GM23338 (cell line): ENCODE results near the gene WDR49. TPM values are rescaled to one million over a fixed set of nuclear protein-coding genes. Genes with fewer than 3 reads are reported as not detected.

Source experiments
- ATAC-seq: fragments of 200-7000 bp; cut with Tn5 transposase; 3 replicates; pipeline ENCODE4 v1.9.1; 2020
- DNase-seq: peaks from one replicate; pipeline ENCODE4 v3.0.0-alpha.2; 2015; ENCODE audit warnings: low spot score
- H2AFZ ChIP-seq: fragments of 200-600 bp; sonication (generic); 2 replicates; pipeline ENCODE4 v1.8.0; 2016; ENCODE audit warnings: antibody characterized with exemption, mild to moderate bottlenecking, moderate library complexity
- H3F3A ChIP-seq: fragments of 200-600 bp; sonication (generic); replicated peaks from 2 replicates; pipeline ENCODE4 v1.8.0; 2017; ENCODE audit warnings: antibody characterized with exemption, mixed run types, low read depth
- H3K27ac ChIP-seq: fragments of 200-600 bp; sonication (generic); 2 replicates; pipeline ENCODE4 v1.6.1; 2016; ENCODE audit warnings: low read depth
- H3K27me3 ChIP-seq: fragments of 200-600 bp; sonication (generic); 2 replicates; pipeline ENCODE4 v1.8.0; 2016; ENCODE audit warnings: mild to moderate bottlenecking, mixed run types, moderate library complexity; ENCODE audit not compliant: insufficient read depth
- H3K36me3 ChIP-seq: fragments of 200-600 bp; sonication (generic); 2 replicates; pipeline ENCODE4 v1.8.0; 2016; ENCODE audit warnings: mild to moderate bottlenecking; ENCODE audit not compliant: insufficient read depth
- H3K4me1 ChIP-seq: fragments of 200-600 bp; sonication (generic); 2 replicates; pipeline ENCODE4 v1.8.0; 2016; ENCODE audit warnings: mild to moderate bottlenecking, moderate library complexity; ENCODE audit not compliant: insufficient read depth
- H3K4me2 ChIP-seq: fragments of 200-600 bp; sonication (generic); 2 replicates; pipeline ENCODE4 v1.7.1; 2017; ENCODE audit warnings: mixed run types
- H3K4me3 ChIP-seq: fragments of 200-600 bp; sonication (generic); 2 replicates; pipeline ENCODE4 v1.6.1; 2016; ENCODE audit warnings: mixed run types
- H3K79me2 ChIP-seq: fragments of 200-600 bp; sonication (generic); replicated peaks from 2 replicates; pipeline ENCODE4 v1.8.0; 2017; ENCODE audit warnings: mild to moderate bottlenecking; ENCODE audit not compliant: insufficient read depth
- H3K9me2 ChIP-seq: fragments of 200-600 bp; sonication (generic); 2 replicates; pipeline ENCODE4 v1.8.0; 2017; ENCODE audit not compliant: insufficient read depth
- H4K20me1 ChIP-seq: fragments of 200-600 bp; sonication (generic); replicated peaks from 2 replicates; pipeline ENCODE4 v1.8.0; 2017; ENCODE audit warnings: mild to moderate bottlenecking; ENCODE audit not compliant: insufficient read depth
- H3K27ac Mint-ChIP-seq: 2 replicates; pipeline ENCODE4 v1.8.0; 2020; ENCODE audit warnings: inconsistent platforms, mild to moderate bottlenecking, moderate library complexity, mixed read lengths
- H3K27me3 Mint-ChIP-seq: 3 replicates; pipeline ENCODE4 v1.8.0; 2022; ENCODE audit warnings: low read depth, mild to moderate bottlenecking, moderate library complexity, mixed read lengths, inconsistent platforms; ENCODE audit not compliant: insufficient read depth, poor library complexity
- H3K36me3 Mint-ChIP-seq: 3 replicates; pipeline ENCODE4 v1.8.0; 2021; ENCODE audit warnings: low read depth, mild to moderate bottlenecking, inconsistent platforms, moderate library complexity, mixed read lengths
- H3K4me1 Mint-ChIP-seq: 3 replicates; pipeline ENCODE4 v1.8.0; 2020; ENCODE audit warnings: mild to moderate bottlenecking, inconsistent platforms, mixed read lengths
- H3K4me3 Mint-ChIP-seq: 3 replicates; pipeline ENCODE4 v1.8.0; 2021; ENCODE audit warnings: moderate library complexity, mild to moderate bottlenecking, inconsistent platforms, mixed read lengths
- H3K9me3 Mint-ChIP-seq: 3 replicates; pipeline ENCODE4 v1.8.0; 2020; ENCODE audit warnings: moderate library complexity, mild to moderate bottlenecking, inconsistent platforms, mixed read lengths
- CREB1 ChIP-seq: fragments of 250-450 bp; sonication (Bioruptor Pico); IDR thresholded peaks from 2 replicates; pipeline ENCODE4 v1.5.0; 2020; ENCODE audit warnings: low read depth, mild to moderate bottlenecking, moderate library complexity
- JUNB ChIP-seq: IDR thresholded peaks from one replicate; pipeline ENCODE4 v1.6.1; 2016; ENCODE audit warnings: antibody characterized with exemption; ENCODE audit not compliant: unreplicated experiment
- NANOG ChIP-seq: IDR thresholded peaks from 2 replicates; pipeline ENCODE4 v1.6.1; 2016; ENCODE audit warnings: antibody characterized with exemption, borderline replicate concordance
- POLR2AphosphoS5 ChIP-seq: IDR thresholded peaks from 2 replicates; pipeline ENCODE4 v1.6.1; 2016; ENCODE audit warnings: antibody characterized with exemption, low read depth
- ZNF114 ChIP-seq: fragments of 250-450 bp; sonication (Bioruptor Pico); IDR thresholded peaks from 2 replicates; pipeline ENCODE4 v1.5.0; 2020; ENCODE audit warnings: mild to moderate bottlenecking, moderate library complexity
- ZNF331 ChIP-seq: fragments of 250-450 bp; sonication (Bioruptor Pico); IDR thresholded peaks from 2 replicates; pipeline ENCODE4 v1.5.0; 2020; ENCODE audit warnings: low read depth, mild to moderate bottlenecking, moderate library complexity
- polyA plus RNA-seq: library from polyadenylated mRNA; unstranded; fragments of >200 nt; fragmentation: Nextera tagmentation; extraction: Ambion mirVana; gene quantifications from 2 replicates; pipeline ENCODE4 v1.2.1, GENCODE V29; 2016
- total RNA-seq: library from RNA; depleted of rRNA; stranded (reverse); fragments of >200 nt; shearing (Covaris generic); gene quantifications from 2 replicates; pipeline ENCODE4 v1.2.3, GENCODE V29; 2014
- TF ChIP-seq, protein P1 (sequence below), 2 experiments: fragments of 200-600 bp in 1 of 2; sonication (generic) in 1 of 2; conservative IDR thresholded peaks; 2 replicates each; pipeline versions ENCODE4 v1.5.1 to v1.6.1; 2016 to 2017; ENCODE audit warnings: antibody characterized with exemption in 2 of 2, low read depth in 2 of 2, mild to moderate bottlenecking in 2 of 2, moderate library complexity in 1 of 2
- TF ChIP-seq, protein P2 (sequence below): fragments of 250-450 bp; sonication (Bioruptor Pico); IDR thresholded peaks from 2 replicates; pipeline ENCODE4 v1.5.0; 2020; ENCODE audit warnings: mild to moderate bottlenecking, moderate library complexity

WDR49 gene
- total and polyA plus RNA-seq, 2 experiments from 2014 or later = 1.4 to 1.9 TPM

DNA sequence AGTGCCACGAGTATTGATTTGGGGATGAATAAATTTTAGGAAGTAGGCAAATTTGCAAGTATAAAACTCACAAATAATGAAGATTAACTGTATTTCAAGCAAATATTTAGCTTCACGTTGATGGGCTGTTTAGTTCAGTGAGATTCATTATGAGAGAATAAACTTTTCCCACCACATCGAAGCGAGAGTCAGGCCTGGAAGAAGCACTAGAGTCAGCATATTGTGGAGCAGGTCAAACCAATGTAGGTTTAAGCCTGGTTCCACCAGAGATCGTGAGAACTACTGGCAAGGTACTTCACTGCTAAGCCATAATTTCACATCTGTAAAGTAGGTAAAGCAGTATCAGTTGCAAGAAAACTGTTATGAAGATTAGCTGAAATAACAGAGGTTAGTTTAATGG lies 22.3 kb downstream of the WDR49 start:
- H3K36me3 ChIP-seq = no peaks in the 10 kb centered on the region
- no peaks in the 10 kb centered on the region for H3K27me3 ChIP-seq
- H3K4me1 Mint-ChIP-seq = no peaks in the 10 kb centered on the region; the same call in 2 of the 3 replicates
- H3K27me3 Mint-ChIP-seq = no peaks in the 10 kb centered on the region
- H3K4me3 Mint-ChIP-seq = no peak overlapping the region
- no peaks in the 10 kb centered on the region for H4K20me1 ChIP-seq
- no peaks in the 10 kb centered on the region for H3K9me2 ChIP-seq
- no peak overlapping the region for H3K27ac Mint-ChIP-seq
- H3K4me2 ChIP-seq = no peak overlapping the region
- no peak overlapping the region for H3K4me3 ChIP-seq
- no peaks in the 10 kb centered on the region for H3K79me2 ChIP-seq
- H2AFZ ChIP-seq = no peak overlapping the region
- H3F3A ChIP-seq = no peaks in the 10 kb centered on the region
- H3K36me3 Mint-ChIP-seq = no peaks in the 10 kb centered on the region
- TF ChIP-seq ZNF331 (CRISPR knock-in tag) = no peak
- no peak for TF ChIP-seq POLR2AphosphoS5
- TF ChIP-seq CREB1 (CRISPR knock-in tag) = no peak
- H3K9me3 Mint-ChIP-seq = no peaks in the 10 kb centered on the region; the same call in 2 of the 3 replicates
- DNase-seq (no peak), ATAC-seq (no peak)
- H3K4me1 ChIP-seq = no peaks in the 10 kb centered on the region
- H3K27ac ChIP-seq = no peak overlapping the region

DNA sequence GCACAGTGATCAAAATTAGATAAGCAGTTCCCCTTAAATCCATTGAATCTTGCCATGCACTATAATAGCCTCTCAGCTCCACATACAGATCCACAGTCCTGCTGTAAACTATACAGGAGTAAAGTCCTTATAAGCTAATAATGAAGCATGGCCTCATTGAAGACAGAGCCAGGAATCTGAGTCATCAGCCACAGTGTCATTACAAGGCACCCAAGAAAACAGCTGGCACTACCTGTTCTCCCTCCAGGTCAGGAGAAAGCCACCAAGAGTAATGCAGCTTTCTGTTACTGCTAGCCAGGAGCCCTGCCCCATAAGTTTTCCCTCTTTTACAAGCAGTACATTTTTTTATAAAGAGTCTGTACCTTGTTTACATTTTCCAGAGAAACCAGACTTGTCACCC lies 27.3 kb downstream of the WDR49 start:
- H3K79me2 ChIP-seq = no peaks in the 10 kb centered on the region
- Mint-ChIP-seq H3K36me3 (no peaks in the 10 kb centered on the region), H3K27ac (no peak overlapping the region), H3K4me1 (no peaks in the 10 kb centered on the region), H3K4me3 (no peak overlapping the region), H3K27me3 (no peaks in the 10 kb centered on the region), H3K9me3 (no peaks in the 10 kb centered on the region)
- no peaks in the 10 kb centered on the region for H3K36me3 ChIP-seq
- no peaks in the 10 kb centered on the region for H3K27me3 ChIP-seq
- H3K27ac ChIP-seq = no peak overlapping the region
- H4K20me1 ChIP-seq = no peaks in the 10 kb centered on the region
- no peak overlapping the region for H3K4me2 ChIP-seq
- no peak for DNase-seq
- no peaks in the 10 kb centered on the region for H3K4me1 ChIP-seq
- H3K4me3 ChIP-seq = no peak overlapping the region
- ATAC-seq = no peak
- no peaks in the 10 kb centered on the region for H3F3A ChIP-seq
- H3K9me2 ChIP-seq = no peaks in the 10 kb centered on the region; the same call in 1 of the 2 replicates
- no peak overlapping the region for H2AFZ ChIP-seq
- TF ChIP-seq, protein P1, sequence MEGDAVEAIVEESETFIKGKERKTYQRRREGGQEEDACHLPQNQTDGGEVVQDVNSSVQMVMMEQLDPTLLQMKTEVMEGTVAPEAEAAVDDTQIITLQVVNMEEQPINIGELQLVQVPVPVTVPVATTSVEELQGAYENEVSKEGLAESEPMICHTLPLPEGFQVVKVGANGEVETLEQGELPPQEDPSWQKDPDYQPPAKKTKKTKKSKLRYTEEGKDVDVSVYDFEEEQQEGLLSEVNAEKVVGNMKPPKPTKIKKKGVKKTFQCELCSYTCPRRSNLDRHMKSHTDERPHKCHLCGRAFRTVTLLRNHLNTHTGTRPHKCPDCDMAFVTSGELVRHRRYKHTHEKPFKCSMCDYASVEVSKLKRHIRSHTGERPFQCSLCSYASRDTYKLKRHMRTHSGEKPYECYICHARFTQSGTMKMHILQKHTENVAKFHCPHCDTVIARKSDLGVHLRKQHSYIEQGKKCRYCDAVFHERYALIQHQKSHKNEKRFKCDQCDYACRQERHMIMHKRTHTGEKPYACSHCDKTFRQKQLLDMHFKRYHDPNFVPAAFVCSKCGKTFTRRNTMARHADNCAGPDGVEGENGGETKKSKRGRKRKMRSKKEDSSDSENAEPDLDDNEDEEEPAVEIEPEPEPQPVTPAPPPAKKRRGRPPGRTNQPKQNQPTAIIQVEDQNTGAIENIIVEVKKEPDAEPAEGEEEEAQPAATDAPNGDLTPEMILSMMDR (conservative IDR thresholded peaks at IDR 0.05; ENCODE audit: low read depth in 2 of 2) = no peak
- no peak for TF ChIP-seq JUNB
- no peak for TF ChIP-seq CREB1 (CRISPR knock-in tag)
- no peak for TF ChIP-seq ZNF331 (CRISPR knock-in tag)
- TF ChIP-seq, protein P2, sequence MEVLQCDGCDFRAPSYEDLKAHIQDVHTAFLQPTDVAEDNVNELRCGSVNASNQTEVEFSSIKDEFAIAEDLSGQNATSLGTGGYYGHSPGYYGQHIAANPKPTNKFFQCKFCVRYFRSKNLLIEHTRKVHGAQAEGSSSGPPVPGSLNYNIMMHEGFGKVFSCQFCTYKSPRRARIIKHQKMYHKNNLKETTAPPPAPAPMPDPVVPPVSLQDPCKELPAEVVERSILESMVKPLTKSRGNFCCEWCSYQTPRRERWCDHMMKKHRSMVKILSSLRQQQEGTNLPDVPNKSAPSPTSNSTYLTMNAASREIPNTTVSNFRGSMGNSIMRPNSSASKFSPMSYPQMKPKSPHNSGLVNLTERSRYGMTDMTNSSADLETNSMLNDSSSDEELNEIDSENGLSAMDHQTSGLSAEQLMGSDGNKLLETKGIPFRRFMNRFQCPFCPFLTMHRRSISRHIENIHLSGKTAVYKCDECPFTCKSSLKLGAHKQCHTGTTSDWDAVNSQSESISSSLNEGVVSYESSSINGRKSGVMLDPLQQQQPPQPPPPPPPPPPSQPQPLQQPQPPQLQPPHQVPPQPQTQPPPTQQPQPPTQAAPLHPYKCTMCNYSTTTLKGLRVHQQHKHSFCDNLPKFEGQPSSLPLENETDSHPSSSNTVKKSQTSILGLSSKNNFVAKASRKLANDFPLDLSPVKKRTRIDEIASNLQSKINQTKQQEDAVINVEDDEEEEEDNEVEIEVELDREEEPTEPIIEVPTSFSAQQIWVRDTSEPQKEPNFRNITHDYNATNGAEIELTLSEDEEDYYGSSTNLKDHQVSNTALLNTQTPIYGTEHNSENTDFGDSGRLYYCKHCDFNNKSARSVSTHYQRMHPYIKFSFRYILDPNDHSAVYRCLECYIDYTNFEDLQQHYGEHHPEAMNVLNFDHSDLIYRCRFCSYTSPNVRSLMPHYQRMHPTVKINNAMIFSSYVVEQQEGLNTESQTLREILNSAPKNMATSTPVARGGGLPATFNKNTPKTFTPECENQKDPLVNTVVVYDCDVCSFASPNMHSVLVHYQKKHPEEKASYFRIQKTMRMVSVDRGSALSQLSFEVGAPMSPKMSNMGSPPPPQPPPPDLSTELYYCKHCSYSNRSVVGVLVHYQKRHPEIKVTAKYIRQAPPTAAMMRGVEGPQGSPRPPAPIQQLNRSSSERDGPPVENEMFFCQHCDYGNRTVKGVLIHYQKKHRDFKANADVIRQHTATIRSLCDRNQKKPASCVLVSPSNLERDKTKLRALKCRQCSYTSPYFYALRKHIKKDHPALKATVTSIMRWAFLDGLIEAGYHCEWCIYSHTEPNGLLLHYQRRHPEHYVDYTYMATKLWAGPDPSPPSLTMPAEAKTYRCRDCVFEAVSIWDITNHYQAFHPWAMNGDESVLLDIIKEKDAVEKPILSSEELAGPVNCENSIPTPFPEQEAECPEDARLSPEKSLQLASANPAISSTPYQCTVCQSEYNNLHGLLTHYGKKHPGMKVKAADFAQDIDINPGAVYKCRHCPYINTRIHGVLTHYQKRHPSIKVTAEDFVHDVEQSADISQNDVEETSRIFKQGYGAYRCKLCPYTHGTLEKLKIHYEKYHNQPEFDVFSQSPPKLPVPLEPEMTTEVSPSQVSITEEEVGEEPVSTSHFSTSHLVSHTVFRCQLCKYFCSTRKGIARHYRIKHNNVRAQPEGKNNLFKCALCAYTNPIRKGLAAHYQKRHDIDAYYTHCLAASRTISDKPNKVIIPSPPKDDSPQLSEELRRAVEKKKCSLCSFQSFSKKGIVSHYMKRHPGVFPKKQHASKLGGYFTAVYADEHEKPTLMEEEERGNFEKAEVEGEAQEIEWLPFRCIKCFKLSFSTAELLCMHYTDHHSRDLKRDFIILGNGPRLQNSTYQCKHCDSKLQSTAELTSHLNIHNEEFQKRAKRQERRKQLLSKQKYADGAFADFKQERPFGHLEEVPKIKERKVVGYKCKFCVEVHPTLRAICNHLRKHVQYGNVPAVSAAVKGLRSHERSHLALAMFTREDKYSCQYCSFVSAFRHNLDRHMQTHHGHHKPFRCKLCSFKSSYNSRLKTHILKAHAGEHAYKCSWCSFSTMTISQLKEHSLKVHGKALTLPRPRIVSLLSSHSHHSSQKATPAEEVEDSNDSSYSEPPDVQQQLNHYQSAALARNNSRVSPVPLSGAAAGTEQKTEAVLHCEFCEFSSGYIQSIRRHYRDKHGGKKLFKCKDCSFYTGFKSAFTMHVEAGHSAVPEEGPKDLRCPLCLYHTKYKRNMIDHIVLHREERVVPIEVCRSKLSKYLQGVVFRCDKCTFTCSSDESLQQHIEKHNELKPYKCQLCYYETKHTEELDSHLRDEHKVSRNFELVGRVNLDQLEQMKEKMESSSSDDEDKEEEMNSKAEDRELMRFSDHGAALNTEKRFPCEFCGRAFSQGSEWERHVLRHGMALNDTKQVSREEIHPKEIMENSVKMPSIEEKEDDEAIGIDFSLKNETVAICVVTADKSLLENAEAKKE = no peak
- no peak for TF ChIP-seq NANOG
- TF ChIP-seq ZNF114 (CRISPR knock-in tag) = no peak
